HG03060 (cell line): ENCODE measurements around the gene REXO1.

Experiments used
- ATAC-seq: cut with Tn5 transposase; IDR thresholded peaks from one replicate; pipeline ENCODE4 v1.9.1; 2021; ENCODE audit warnings: low read depth, moderate number of reproducible peaks; ENCODE audit not compliant: unreplicated experiment

Gene REXO1

DNA sequence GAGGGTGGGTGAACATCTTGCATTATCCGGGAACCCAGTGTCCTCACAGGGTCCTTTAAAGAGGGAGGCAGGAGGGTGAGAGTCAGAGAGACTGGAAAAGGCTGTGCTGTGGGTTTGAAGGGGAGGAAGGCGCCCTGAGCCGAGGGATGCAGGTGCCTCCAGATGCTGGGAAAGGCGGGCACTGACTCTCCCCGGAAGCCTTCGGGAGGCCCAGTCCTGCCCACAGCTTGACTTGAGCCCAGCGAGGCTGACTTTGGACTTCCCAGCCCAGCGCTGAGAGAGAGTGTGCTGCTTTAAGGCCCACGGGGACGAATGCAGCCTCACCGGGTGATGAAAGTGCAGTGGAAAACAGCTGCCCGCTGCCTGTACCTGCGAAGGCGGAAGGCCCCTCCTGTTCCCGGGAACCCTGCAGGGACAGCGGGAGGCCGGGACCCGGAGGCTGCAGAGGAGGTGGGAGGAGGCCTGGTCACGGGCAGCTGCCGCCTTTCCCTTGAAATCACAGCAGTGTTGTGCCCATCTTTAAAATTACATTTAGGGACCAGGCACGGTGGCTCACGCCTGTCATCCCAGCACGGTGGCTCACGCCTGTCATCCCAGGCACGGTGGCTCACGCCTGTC is 16.1 kb downstream of the REXO1 start:
- no peak for ATAC-seq

GRCh38 chr19:1830978-1831377 is 17.3 kb downstream of the REXO1 start:
- no peak for ATAC-seq

DNA sequence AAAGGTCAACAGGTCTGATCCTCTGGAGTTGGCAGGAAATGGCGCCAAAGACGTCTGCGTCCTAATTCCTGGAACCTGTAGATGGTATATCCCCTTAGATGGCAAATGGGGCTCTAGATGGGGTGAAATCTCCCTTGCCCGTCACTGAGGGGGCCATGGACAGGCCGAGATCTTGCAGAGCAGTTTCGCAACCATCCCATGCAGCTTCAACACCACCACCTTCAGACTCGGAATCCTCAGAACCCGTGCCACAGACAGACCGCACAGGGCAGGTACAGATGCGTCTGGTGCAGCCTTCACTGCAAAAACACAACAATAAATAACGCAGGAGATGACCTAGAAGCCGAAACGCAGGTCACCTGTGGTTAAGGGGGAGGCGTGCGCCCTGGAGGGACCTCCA is 17.7 kb downstream of the REXO1 start:
- no peak for ATAC-seq

- no peak for ATAC-seq
Measured at GRCh38 chr19:1829958-1830357, 18.3 kb downstream of the REXO1 start.

GRCh38 chr19:1828279-1829238 is 19.7 kb downstream of the REXO1 start:
- no peak for ATAC-seq

DNA sequence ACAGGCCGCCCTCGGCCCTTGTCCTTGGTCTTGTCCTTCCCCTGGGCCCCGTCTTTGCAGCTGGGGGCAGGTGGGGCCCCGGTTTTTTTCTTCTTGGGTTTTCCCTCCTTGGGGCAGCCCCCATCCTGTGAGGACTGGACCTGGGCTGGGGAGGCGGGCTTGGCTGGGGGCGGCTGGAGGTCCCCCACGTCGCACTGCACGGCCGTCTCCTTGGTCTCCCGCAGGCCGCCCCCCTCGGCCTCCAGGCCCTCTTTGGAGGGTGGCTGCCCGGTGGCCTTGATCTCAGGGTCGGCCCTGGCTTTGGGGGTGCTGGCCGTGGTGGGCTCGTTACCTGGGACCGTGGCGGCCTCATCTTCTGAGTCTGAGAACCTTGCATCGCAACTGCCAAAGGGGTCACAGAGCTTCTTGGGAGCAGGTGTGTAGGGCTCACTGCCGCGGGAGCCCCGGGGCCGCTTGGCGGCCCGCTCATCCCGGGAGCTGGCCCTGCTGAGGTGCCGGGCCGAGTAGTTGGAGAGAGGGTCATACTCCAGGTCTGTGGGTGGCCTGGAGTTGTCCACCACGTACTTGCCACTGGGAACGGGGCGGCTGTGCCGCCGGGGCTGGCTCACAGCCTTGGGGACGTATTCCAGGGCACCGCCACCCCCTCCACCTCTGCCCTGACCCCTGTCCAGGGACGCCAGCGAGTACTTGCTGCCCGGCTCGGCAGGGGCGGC is 20.6 kb downstream of the REXO1 start:
- ATAC-seq, result no peak

- no peak for ATAC-seq
Measured at GRCh38 chr19:1826557-1827521, 21.4 kb downstream of the REXO1 start.

DNA sequence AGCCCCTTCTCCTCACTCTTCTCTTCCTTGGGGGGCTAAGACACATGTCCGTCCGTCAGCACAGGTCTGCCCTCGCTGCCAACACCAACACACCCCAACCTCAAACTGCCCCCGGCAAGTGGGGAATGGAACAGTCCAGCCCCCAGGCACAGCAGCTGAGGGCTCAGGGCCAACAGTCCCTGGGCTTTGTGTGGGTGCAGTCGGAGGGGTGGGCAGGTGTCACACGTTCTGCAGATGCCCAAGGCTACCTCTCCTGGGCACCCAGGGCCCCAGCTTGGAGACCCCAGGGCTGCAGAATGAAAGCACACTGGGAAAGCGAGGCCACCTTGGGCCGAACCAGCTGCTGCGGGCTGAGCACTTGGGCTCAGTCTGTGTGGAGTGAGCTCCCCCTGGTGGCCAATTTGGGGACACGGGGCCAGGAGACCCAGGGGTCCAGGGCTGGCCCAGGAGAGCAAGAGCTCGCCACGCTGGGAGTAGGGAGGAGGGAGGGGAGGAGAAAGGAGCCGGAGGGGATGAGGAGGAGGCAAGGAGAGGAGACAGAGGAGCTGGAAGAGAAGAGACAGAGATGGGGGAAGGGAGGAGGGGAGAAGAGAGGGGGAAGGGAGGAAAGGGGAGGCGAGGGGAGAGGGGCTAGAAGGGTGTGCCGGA is 22.2 kb downstream of the REXO1 start:
- ATAC-seq, result no peak

DNA sequence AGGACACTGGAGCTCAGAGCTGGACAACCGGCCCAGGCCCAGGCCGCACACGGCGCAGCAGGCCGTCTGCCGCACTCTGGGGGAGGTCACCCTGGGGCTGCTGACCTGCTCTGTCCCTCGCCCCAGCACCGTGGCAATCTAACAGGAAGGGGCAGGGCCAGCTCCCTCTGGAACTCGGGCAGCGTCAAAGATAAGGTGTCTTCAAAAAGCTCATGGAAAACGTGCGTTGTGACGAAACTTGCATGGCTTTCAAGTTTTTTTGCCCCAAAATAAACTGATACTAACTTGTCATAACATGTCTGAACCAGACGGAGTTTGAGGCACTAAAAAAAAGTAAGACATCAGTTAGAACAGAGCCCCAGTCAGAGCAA is 24.0 kb downstream of the REXO1 start:
- no peak for ATAC-seq

DNA sequence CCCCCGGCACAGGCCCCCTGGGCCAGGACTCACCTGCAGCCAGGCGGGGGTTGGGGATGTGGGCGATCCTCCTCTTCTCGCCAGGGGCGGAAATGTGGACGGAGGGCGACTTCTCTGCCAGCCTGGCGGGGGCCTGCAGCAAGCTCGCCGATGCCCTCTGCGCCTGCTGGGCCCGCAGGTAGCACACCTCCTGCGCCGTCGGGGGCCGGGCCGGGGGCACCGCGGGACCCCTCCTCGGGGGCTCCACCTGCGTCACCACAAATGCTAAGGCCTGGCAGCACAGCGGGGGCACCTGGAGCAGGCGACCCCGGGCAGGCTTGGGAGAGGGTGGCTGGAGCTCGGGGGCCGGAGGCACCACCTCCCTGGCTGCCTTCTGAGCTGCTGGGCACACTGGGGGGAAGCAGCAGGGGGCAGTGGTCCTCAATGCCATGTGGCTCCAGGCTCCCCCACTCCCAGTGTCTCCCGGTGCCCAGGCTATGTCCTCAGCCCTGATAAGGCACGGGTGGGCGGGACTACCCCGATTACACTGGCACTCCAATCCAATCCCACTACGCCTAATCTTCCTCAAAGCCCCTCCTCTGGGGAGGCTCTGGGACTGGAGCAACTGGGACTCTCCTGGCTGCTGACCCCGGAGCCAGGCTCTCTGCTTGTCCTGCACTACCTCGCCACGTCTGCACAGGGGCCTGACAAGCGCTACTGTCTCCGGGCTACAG is 24.6 kb downstream of the REXO1 start:
- ATAC-seq, result no peak

- ATAC-seq, result no peak
Measured at GRCh38 chr19:1823020-1823419, 25.3 kb downstream of the REXO1 start.

GRCh38 chr19:1822210-1822609 is 26.1 kb downstream of the REXO1 start:
- ATAC-seq, result no peak

GRCh38 chr19:1819341-1820255 is 28.7 kb downstream of the REXO1 start:
- no peak for ATAC-seq

DNA sequence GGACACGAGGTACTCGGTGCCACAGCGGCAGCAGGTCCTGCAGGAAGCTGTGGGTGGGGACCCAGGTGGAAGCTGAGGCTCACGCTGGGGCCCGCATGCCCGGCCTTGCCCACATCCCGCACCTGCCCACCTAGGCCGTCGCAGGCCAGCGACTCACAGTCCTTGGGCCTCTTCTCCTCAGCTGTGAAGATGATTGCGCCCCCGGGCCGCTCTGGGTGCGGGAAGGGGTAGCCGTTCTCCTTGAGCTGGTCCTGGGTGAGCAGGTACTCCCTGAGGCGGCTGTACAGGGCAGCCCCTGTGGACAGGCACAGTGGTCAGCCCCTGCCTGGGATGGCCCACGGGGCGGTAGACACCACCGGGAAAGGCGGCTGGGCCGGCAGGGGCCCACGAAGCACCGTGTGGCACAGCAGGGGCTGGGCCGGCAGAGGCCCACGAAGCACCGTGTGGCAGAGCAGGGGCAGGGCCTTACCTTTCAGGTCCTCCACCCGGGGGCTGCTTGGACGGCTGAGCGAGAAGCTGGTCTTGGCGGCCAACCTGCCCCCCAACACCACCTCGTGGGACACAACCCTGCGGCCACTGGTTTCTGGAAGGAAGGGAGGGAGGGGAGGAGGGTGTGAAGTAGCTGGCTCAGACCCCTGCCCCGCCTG is 29.6 kb downstream of the REXO1 start:
- no peak for ATAC-seq

DNA sequence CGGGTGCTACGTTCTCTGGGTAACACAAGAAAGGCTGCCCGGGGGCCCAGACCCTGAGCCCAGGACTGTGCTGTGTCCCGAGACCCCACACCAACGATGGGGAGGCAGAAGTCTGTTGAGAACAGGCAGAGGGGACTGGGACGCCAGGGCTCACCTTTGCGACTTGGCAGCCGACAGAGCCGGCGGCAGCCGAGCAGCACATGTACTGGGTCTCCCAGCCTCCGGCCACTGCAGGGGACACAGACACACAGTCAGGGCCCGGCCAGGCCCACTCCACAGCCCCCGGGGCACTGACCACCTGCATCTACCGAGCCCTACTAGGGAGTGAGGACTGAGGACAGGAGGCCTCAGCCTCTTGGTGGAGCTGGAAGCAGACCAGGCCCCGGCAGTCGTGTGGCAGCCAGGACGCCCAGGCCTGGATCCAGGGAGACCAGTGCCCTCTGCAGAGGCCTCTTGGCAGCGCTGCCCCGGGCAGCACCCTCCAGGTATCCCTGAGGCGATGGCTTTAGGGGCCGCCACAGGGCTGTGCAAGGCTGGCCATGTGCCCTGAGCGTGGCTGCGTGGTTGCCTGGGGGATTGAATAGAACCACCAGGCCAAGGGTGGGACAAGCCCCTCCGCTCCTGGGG is 30.6 kb downstream of the REXO1 start:
- ATAC-seq, result no peak

GRCh38 chr19:1816530-1817298 is 31.6 kb downstream of the REXO1 start:
- no peak for ATAC-seq
